Psoas muscle (tissue), 8 donors: Measurements from ENCODE around the gene NFKB1. TPM values are rescaled to one million over a fixed set of nuclear protein-coding genes. Genes with fewer than 3 reads are reported as not detected.

ENCODE experiments used
- ATAC-seq, 4 donors: fragments of 200-7000 bp; cut with Tn5 transposase; one replicate each; pipeline ENCODE4 v1.9.1; 2020; ENCODE audit warnings: moderate library complexity in 3 of 4, mild to moderate bottlenecking in 2 of 4
- DNase-seq, 2 donors: peaks; one replicate each; pipeline ENCODE4 v3.0.0-alpha.2; 2020
- H3K27ac ChIP-seq: fragments of 200-600 bp; one replicate; pipeline ENCODE4 v1.8.0; 2022
- H3K27me3 ChIP-seq, 3 donors: fragments of 200-600 bp in 1 of 3; one replicate each; pipeline versions ENCODE4 v1.6.1 to v1.8.0; 2013 to 2022; ENCODE audit warnings: low read length in 2 of 3, mild to moderate bottlenecking in 2 of 3, moderate library complexity in 1 of 3; ENCODE audit not compliant: insufficient read depth in 3 of 3
- H3K36me3 ChIP-seq, 2 donors: fragments of 200-600 bp in 1 of 2; one replicate each; pipeline versions ENCODE4 v1.6.1 to v1.8.0; 2013 to 2022; ENCODE audit warnings: low read depth in 1 of 2, mild to moderate bottlenecking in 1 of 2, moderate library complexity in 1 of 2; ENCODE audit not compliant: insufficient read depth in 1 of 2
- H3K4me1 ChIP-seq: fragments of 200-600 bp; one replicate; pipeline ENCODE4 v1.8.0; 2022
- H3K4me3 ChIP-seq: fragments of 200-600 bp; one replicate; pipeline ENCODE4 v1.8.0; 2022; ENCODE audit warnings: mild to moderate bottlenecking
- H3K9me3 ChIP-seq: fragments of 200-600 bp; one replicate; pipeline ENCODE4 v1.8.0; 2022
- WGBS, 3 donors: extraction: QIAGEN DNeasy Blood & Tissue Kit; methylation state at CpG; one replicate each; pipeline versions ENCODE4 v1.1.6 to v1.1.7; 2013; 5-methylcytosine and 5-hydroxymethylcytosine counted together
- intact Hi-C, 2 donors: fragments of 100-400 bp; cut with DNase I; formaldehyde crosslinking; loops; one replicate each; pipeline versions ENCODE4 v1.11.0 to v1.14.2; 2022
- polyA plus RNA-seq, 3 donors: library from polyadenylated mRNA; stranded (reverse); fragments of 200-250 nt; gene quantifications; one replicate each; pipeline ENCODE4 v1.2.3, GENCODE V29; 2013
- total RNA-seq, 4 donors: library from RNA; stranded (reverse); fragmentation: NEBNext Ultra II Directional in 2 of 4; extraction: Animal tissue kit (Norgen Biotek cat#: 25700) in 2 of 4; gene quantifications; one replicate each; pipeline versions ENCODE4 v1.2.1 to v1.2.4, GENCODE V29; 2021 to 2023
- TF ChIP-seq, protein P1 (sequence below): fragments of 200-600 bp; IDR thresholded peaks from one replicate; pipeline ENCODE4 v1.8.0; 2022; ENCODE audit warnings: antibody characterized with exemption
- donor health status: healthy with polysubstance abuse.
- donor health status: DM: no; HTN: no; CAD: no; lungs with moderate emphysema.
- donor health status: Bipolar disorder and iron deficiency.
- donor health status: healthy.
- donor health status: DM: yes; HTN: yes; CAD: no.
- donor health status: DM: no; HTN: no; CAD: no.
- donor health status: DM: no; HTN: no; CAD: no.
- donor health status: DM: yes; HTN: yes; CAD: no.

The NFKB1 gene
- total and polyA plus RNA-seq, 7 donors = 11.7 to 47.5 (median 20.1) TPM

- Histone ChIP-seq H3K4me1 (no peaks in the 10 kb centered on the region), H3K27me3 (no peaks in the 10 kb centered on the region), H3K36me3 (peaks cover 22 to 100% of the 10 kb centered on the region in 2 donors), H3K9me3 (no peaks in the 10 kb centered on the region), H3K4me3 (no peak overlapping the region), H3K27ac (no peak overlapping the region)
- no peak for DNase-seq
- TF ChIP-seq, protein P1, sequence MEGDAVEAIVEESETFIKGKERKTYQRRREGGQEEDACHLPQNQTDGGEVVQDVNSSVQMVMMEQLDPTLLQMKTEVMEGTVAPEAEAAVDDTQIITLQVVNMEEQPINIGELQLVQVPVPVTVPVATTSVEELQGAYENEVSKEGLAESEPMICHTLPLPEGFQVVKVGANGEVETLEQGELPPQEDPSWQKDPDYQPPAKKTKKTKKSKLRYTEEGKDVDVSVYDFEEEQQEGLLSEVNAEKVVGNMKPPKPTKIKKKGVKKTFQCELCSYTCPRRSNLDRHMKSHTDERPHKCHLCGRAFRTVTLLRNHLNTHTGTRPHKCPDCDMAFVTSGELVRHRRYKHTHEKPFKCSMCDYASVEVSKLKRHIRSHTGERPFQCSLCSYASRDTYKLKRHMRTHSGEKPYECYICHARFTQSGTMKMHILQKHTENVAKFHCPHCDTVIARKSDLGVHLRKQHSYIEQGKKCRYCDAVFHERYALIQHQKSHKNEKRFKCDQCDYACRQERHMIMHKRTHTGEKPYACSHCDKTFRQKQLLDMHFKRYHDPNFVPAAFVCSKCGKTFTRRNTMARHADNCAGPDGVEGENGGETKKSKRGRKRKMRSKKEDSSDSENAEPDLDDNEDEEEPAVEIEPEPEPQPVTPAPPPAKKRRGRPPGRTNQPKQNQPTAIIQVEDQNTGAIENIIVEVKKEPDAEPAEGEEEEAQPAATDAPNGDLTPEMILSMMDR = peak; percentile 7
- ATAC-seq = no peak
- intact Hi-C loops = loop anchor here in 1 of 2 donors (10.0 kb wide), 1 partner anchor 165 kb away; no protein-coding TSS in a partner anchor
These were observed 108.8 kb downstream of the NFKB1 start for GRCh38 chr4:102610007-102610406.

DNA sequence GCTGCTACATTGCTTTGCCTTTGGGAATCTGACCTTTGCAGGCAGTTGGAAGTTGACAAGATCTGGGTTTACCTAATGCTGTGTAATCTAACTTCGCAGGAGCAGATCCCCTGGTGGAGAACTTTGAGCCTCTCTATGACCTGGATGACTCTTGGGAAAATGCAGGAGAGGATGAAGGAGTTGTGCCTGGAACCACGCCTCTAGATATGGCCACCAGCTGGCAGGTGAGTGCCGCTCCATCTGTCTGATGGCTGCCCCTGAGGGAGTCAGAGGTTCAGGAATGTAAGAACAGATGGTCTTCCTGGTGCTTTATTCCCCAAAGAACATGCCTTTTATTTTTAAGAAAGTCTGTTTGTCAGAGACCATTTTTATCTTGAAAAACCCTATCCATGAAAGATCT, 109.3 kb downstream of the NFKB1 start:
- Histone ChIP-seq H3K27me3 (no peaks in the 10 kb centered on the region), H3K36me3 (peaks cover 22 to 100% of the 10 kb centered on the region in 2 donors), H3K4me3 (no peak overlapping the region), H3K27ac (no peak overlapping the region), H3K9me3 (no peaks in the 10 kb centered on the region), H3K4me1 (no peaks in the 10 kb centered on the region)
- ATAC-seq (no peak), DNase-seq (no peak)
- 87 to 92% (median 90%) methylated on average over 3 of the region's 3 CpGs for WGBS, 3 donors
- intact Hi-C loops = loop anchor here in 1 of 2 donors (10.0 kb wide), 1 partner anchor 166 kb away; no protein-coding TSS in a partner anchor
- TF ChIP-seq, protein P1 = no peak

DNA sequence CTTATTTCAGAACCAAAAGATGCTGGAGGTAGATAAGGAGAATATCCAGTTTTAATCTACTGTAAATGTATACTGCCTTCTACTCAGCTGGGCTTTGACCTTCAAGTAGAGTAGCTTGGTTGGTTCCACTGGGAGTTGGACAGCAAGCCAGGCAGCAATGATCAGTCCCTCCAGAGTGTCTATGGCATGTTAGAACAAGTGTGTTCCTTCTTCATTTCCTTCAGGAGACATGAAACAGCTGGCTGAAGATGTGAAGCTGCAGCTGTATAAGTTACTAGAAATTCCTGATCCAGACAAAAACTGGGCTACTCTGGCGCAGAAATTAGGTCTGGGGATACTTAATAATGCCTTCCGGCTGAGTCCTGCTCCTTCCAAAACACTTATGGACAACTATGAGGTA, 111.1 kb downstream of the NFKB1 start:
- H3K36me3 ChIP-seq = peaks cover 18 to 100% of the 10 kb centered on the region in 2 donors
- WGBS, 3 donors = 82 to 89% (median 87%) methylated on average over 2 of the region's 2 CpGs

GRCh38 chr4:102612824-102613366, 111.7 kb downstream of the NFKB1 start:
- Histone ChIP-seq H3K36me3 (peaks cover 15 to 96% of the 10 kb centered on the region in 2 donors), H3K27ac (no peak overlapping the region), H3K4me1 (no peaks in the 10 kb centered on the region), H3K27me3 (no peaks in the 10 kb centered on the region), H3K9me3 (no peaks in the 10 kb centered on the region), H3K4me3 (no peak overlapping the region)
- TF ChIP-seq, protein P1 = no peak
- intact Hi-C loops = loop anchor here in 1 of 2 donors (10.0 kb wide), 1 partner anchor 168 kb away; no protein-coding TSS in a partner anchor
- 64 to 74% (median 68%) methylated on average over 11 of the region's 11 CpGs for WGBS, 3 donors
- DNase-seq = no peak
- no peak for ATAC-seq

More for the DNA sequence above, 111.1 kb downstream of the NFKB1 start:
- H3K27ac ChIP-seq = no peak overlapping the region
- H3K4me3 ChIP-seq = no peak overlapping the region
- no peaks in the 10 kb centered on the region for H3K4me1 ChIP-seq
- ATAC-seq (no peak), DNase-seq (no peak)
- H3K9me3 ChIP-seq = no peaks in the 10 kb centered on the region
- intact Hi-C loops = loop anchor here in 1 of 2 donors (10.0 kb wide), 1 partner anchor 167 kb away; no protein-coding TSS in a partner anchor
- TF ChIP-seq, protein P1 = no peak
- H3K27me3 ChIP-seq = no peaks in the 10 kb centered on the region

DNA sequence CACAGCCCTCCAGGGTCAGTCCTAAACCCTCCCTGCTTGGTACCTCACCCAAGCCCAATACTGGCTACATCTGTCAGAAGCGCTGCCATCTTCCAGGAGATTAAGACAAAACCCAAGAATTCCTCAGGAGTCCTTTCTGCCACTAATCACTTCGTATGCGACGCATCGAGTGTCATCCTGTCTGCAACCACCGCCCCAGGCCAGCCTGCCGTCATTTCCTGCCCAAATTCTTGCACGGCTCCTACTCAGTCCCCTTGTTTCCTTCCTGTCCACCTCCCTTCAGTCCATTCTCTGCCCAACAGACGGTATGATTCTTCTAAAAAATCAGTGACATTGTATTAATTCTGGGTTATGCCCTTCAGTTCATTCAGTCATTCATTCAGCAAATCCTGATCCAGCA, 113.6 kb downstream of the NFKB1 start:
- 75 to 80% (median 76%) methylated on average over 9 of the region's 9 CpGs for WGBS, 3 donors
- Histone ChIP-seq H3K27ac (no peak overlapping the region), H3K36me3 (peaks cover 10 to 77% of the 10 kb centered on the region in 2 donors), H3K4me1 (no peaks in the 10 kb centered on the region), H3K4me3 (no peak overlapping the region), H3K27me3 (no peaks in the 10 kb centered on the region), H3K9me3 (no peaks in the 10 kb centered on the region)
- peak in 2 of 4 donors; percentile 20 to 32 for ATAC-seq
- no peak for DNase-seq
- TF ChIP-seq, protein P1 = no peak
- intact Hi-C loops = loop anchor here in 1 of 2 donors (10.0 kb wide), 1 partner anchor 170 kb away; no protein-coding TSS in a partner anchor
